Chondrocyte (in vitro differentiated cells): ENCODE data around the gene C11orf97. TPM values are rescaled to one million over a fixed set of nuclear protein-coding genes. Genes with fewer than 3 reads are reported as not detected.

Experiments used
- DNase-seq: peaks from one replicate; pipeline ENCODE4 v3.0.0; 2021; ENCODE audit warnings: mixed read lengths, low spot score
- H3K27ac Mint-ChIP-seq: one replicate; pipeline ENCODE4 v1.8.0; 2021; ENCODE audit warnings: mild to moderate bottlenecking, moderate library complexity, mixed read lengths; ENCODE audit not compliant: unreplicated experiment
- H3K27me3 Mint-ChIP-seq: 2 replicates; pipeline ENCODE4 v1.8.0; 2021; ENCODE audit warnings: low read depth, mixed read lengths
- H3K36me3 Mint-ChIP-seq: 2 replicates; pipeline ENCODE4 v1.8.0; 2021; ENCODE audit warnings: low read depth, mixed read lengths
- H3K4me1 Mint-ChIP-seq: 2 replicates; pipeline ENCODE4 v1.8.0; 2021; ENCODE audit warnings: low read depth, mild to moderate bottlenecking, mixed read lengths
- H3K4me3 Mint-ChIP-seq: one replicate; pipeline ENCODE4 v1.8.0; 2021; ENCODE audit warnings: mild to moderate bottlenecking, moderate library complexity, mixed read lengths; ENCODE audit not compliant: unreplicated experiment
- H3K9me3 Mint-ChIP-seq: 2 replicates; pipeline ENCODE4 v1.8.0; 2021; ENCODE audit warnings: low read depth, mixed read lengths
- total RNA-seq: library from RNA; stranded (reverse); gene quantifications from 3 replicates; pipeline ENCODE4 v1.2.1, GENCODE V29; 2021
- TF ChIP-seq, protein P1 (sequence below): fragments of 200-600 bp; sonication (generic); IDR thresholded peaks from 2 replicates; pipeline ENCODE4 v1.5.0; 2021; ENCODE audit warnings: antibody characterized with exemption, mild to moderate bottlenecking, moderate library complexity

C11orf97 gene
- total RNA-seq, 1 donor from 2014 or later = not detected

DNA sequence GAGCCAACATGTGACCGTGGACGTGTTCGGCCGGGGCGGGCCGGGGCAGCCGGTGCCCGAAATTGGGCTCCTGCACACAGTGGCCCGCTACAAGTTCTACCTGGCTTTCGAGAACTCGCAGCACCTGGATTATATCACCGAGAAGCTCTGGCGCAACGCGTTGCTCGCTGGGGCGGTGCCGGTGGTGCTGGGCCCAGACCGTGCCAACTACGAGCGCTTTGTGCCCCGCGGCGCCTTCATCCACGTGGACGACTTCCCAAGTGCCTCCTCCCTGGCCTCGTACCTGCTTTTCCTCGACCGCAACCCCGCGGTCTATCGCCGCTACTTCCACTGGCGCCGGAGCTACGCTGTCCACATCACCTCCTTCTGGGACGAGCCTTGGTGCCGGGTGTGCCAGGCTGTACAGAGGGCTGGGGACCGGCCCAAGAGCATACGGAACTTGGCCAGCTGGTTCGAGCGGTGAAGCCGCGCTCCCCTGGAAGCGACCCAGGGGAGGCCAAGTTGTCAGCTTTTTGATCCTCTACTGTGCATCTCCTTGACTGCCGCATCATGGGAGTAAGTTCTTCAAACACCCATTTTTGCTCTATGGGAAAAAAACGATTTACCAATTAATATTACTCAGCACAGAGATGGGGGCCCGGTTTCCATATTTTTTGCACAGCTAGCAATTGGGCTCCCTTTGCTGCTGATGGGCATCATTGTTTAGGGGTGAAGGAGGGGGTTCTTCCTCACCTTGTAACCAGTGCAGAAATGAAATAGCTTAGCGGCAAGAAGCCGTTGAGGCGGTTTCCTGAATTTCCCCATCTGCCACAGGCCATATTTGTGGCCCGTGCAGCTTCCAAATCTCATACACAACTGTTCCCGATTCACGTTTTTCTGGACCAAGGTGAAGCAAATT is 33.3 kb downstream of the C11orf97 start:
- no peaks in the 10 kb centered on the region for H3K27me3 Mint-ChIP-seq
- no peaks in the 10 kb centered on the region for H3K36me3 Mint-ChIP-seq
- no peak for DNase-seq
- peak overlapping the region; percentile 82 for H3K27ac Mint-ChIP-seq
- no peaks in the 10 kb centered on the region for H3K9me3 Mint-ChIP-seq
- TF ChIP-seq, protein P1, sequence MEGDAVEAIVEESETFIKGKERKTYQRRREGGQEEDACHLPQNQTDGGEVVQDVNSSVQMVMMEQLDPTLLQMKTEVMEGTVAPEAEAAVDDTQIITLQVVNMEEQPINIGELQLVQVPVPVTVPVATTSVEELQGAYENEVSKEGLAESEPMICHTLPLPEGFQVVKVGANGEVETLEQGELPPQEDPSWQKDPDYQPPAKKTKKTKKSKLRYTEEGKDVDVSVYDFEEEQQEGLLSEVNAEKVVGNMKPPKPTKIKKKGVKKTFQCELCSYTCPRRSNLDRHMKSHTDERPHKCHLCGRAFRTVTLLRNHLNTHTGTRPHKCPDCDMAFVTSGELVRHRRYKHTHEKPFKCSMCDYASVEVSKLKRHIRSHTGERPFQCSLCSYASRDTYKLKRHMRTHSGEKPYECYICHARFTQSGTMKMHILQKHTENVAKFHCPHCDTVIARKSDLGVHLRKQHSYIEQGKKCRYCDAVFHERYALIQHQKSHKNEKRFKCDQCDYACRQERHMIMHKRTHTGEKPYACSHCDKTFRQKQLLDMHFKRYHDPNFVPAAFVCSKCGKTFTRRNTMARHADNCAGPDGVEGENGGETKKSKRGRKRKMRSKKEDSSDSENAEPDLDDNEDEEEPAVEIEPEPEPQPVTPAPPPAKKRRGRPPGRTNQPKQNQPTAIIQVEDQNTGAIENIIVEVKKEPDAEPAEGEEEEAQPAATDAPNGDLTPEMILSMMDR = no peak
- H3K4me3 Mint-ChIP-seq = peak overlapping the region; percentile 96
- peaks cover 64% of the 10 kb centered on the region for H3K4me1 Mint-ChIP-seq

DNA sequence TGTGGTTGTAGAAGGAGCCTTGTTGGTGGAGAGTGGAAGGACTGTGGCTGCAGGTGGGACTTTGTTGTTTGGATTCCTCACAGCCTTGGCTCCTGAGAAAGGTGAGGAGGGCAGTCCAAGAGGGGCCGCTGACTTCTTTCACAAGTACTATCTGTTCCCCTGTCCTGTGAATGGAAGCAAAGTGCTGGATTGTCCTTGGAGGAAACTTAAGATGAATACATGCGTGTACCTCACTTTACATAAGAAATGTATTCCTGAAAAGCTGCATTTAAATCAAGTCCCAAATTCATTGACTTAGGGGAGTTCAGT is 33.9 kb downstream of the C11orf97 start:
- Mint-ChIP-seq H3K27ac (peak overlapping the region; percentile 41), H3K9me3 (no peaks in the 10 kb centered on the region), H3K36me3 (no peaks in the 10 kb centered on the region), H3K4me3 (peak overlapping the region; percentile 96), H3K27me3 (no peaks in the 10 kb centered on the region), H3K4me1 (peaks cover 66% of the 10 kb centered on the region)
- no peak for DNase-seq
- TF ChIP-seq, protein P1 = no peak

DNA sequence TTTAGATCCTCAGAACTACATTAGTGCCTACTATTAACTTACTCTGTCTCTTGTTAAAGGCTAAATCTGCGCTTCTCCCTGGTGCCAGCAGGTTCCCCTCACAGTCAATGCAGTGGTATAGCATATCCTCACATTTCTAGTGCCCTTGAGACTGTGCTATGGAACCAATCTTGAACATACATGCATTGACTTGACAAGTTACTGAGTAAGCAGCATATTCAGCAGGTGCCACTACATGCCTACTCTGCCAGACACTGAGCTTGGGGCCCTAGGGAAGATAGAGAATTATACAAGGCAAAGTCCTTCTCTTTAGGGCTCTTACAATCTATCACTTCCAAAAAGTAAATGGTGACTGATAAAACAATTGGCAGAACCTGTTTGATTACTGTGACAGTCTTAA is 34.6 kb downstream of the C11orf97 start:
- peak overlapping the region; percentile 96 for H3K4me3 Mint-ChIP-seq
- H3K27ac Mint-ChIP-seq = peak overlapping the region; percentile 37
- H3K4me1 Mint-ChIP-seq = peaks cover 66% of the 10 kb centered on the region
- H3K36me3 Mint-ChIP-seq = no peaks in the 10 kb centered on the region
- DNase-seq = no peak
- TF ChIP-seq, protein P1 = no peak
- no peaks in the 10 kb centered on the region for H3K9me3 Mint-ChIP-seq
- H3K27me3 Mint-ChIP-seq = no peaks in the 10 kb centered on the region

DNA sequence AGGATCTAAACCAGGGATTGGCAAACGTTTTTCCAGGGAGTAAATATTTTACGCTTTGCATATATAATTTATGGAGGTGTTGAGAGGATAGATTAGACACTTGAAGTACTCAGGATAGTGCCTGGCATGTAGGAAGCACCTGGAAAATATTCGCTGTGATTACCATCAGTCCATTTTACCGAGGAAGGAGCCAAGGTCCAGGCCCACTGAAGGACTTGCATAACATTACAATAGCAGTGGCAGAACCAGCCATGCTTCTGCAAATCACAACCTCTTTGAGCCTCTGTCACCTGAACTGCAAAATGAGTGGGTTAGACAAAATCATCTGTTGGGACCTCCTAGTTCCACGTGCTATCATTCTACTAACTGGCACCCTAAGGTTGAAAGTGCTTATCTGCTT is 36.9 kb downstream of the C11orf97 start:
- DNase-seq = no peak
- Mint-ChIP-seq H3K4me3 (no peak overlapping the region), H3K9me3 (no peaks in the 10 kb centered on the region), H3K27me3 (no peaks in the 10 kb centered on the region), H3K4me1 (peaks cover 54% of the 10 kb centered on the region), H3K27ac (peak overlapping the region; percentile 8), H3K36me3 (no peaks in the 10 kb centered on the region)
- TF ChIP-seq, protein P1 = no peak

DNA sequence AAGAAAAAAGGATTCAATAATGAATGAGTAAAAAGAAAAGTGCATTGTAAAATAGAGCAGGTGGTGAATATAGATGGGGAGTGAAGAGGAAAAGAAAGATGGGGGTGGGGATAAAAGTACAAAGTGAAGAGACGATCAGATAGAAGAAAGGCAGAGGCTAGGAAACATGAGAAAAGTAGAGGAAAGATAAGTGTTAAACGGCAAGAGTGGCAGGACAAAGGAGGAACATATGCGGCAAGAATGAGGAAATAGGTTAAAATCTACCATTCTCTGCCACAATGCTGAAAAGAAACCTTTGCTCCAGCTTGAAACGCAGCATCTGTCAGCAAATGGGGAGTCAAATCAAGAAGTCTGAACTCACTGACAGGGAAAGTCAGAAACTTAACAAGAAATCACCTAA is 38.3 kb downstream of the C11orf97 start:
- Mint-ChIP-seq H3K27me3 (no peaks in the 10 kb centered on the region), H3K27ac (no peak overlapping the region), H3K9me3 (no peaks in the 10 kb centered on the region), H3K4me1 (peaks cover 50% of the 10 kb centered on the region), H3K4me3 (no peak overlapping the region), H3K36me3 (no peaks in the 10 kb centered on the region)
- no peak for DNase-seq
- TF ChIP-seq, protein P1 = no peak
